GM13976 (cell line): ENCODE data around the gene SFT2D3.
A peak's percentile ranks its signal among the peaks of the same experiment; 100 is the strongest.

Source experiments
- DNase-seq: peaks from one replicate; pipeline ENCODE4 v3.0.0; 2012; ENCODE audit warnings: low spot score
- in situ Hi-C: fragments of 300-500 bp; cut with MboI; formaldehyde crosslinking; loops from one replicate; pipeline ENCODE4 v1.12.0; 2022; ENCODE audit warnings: low sequenced_read_pairs, mixed read lengths, inconsistent platforms; ENCODE audit not compliant: unreplicated experiment
- TF ChIP-seq, protein P1 (sequence below): IDR thresholded peaks from 2 replicates; pipeline ENCODE4 v1.5.1; 2012; ENCODE audit warnings: borderline replicate concordance, mild to moderate bottlenecking; ENCODE audit not compliant: insufficient read depth; ENCODE audit errors: extremely low read depth, missing control alignments, control extremely low read depth

SFT2D3 gene

GRCh38 chr2:127697482-127698180 is 3.7 kb upstream of the SFT2D3 start:
- in situ Hi-C loops: no loop called here
- no peak for DNase-seq
- TF ChIP-seq, protein P1, sequence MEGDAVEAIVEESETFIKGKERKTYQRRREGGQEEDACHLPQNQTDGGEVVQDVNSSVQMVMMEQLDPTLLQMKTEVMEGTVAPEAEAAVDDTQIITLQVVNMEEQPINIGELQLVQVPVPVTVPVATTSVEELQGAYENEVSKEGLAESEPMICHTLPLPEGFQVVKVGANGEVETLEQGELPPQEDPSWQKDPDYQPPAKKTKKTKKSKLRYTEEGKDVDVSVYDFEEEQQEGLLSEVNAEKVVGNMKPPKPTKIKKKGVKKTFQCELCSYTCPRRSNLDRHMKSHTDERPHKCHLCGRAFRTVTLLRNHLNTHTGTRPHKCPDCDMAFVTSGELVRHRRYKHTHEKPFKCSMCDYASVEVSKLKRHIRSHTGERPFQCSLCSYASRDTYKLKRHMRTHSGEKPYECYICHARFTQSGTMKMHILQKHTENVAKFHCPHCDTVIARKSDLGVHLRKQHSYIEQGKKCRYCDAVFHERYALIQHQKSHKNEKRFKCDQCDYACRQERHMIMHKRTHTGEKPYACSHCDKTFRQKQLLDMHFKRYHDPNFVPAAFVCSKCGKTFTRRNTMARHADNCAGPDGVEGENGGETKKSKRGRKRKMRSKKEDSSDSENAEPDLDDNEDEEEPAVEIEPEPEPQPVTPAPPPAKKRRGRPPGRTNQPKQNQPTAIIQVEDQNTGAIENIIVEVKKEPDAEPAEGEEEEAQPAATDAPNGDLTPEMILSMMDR: no peak

DNA sequence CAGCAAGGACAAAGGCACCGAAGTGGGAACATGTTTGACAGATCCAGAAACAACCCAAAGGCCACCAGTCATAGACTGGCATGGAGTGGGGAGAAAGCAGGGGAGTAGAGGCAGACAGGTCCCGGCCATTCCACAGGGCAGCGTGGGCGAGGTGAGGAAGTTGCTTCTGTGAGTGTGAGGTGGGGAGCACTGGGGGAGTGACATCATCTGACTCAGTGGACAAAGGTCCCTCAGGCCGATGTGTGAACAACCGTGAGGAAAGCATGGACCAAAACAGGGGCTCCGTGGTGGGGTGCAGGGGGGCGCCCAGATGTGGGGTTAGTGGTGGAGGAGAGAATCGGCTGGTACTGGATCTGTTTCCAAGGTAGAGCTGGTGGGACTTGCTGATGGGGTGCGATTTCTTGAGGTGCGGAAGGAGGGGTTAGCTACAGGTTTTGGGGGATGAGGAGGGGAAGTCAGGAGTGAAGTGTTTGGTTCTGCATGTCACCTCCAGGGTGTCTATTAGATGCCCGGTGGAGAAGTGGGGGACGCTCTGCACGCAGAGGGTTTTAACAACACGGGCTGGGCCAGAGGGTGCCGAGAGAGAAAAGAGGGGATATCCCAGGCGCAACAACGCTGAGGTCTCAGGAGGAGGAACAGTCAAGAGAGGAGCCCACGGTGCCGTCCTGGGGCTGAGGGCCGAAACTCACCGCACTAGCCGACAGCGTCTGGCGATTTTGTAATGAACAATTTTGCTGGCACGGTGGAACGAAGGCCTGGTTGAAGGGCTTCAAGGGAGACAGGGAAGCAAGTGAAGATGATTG is 2.5 kb upstream of the SFT2D3 start:
- TF ChIP-seq, protein P1: no peak
- in situ Hi-C loops: no loop called here
- DNase-seq: no peak

- in situ Hi-C loops: no loop called here
- TF ChIP-seq, protein P1: no peak
- DNase-seq: peak; percentile 84
These were observed 637 bp upstream of the SFT2D3 start for GRCh38 chr2:127700527-127701192.

- in situ Hi-C loops: no loop called here
- TF ChIP-seq, protein P1: no peak
- peak; percentile 81 for DNase-seq
These were observed 526 bp downstream of the SFT2D3 start for GRCh38 chr2:127701651-127702394.

DNA sequence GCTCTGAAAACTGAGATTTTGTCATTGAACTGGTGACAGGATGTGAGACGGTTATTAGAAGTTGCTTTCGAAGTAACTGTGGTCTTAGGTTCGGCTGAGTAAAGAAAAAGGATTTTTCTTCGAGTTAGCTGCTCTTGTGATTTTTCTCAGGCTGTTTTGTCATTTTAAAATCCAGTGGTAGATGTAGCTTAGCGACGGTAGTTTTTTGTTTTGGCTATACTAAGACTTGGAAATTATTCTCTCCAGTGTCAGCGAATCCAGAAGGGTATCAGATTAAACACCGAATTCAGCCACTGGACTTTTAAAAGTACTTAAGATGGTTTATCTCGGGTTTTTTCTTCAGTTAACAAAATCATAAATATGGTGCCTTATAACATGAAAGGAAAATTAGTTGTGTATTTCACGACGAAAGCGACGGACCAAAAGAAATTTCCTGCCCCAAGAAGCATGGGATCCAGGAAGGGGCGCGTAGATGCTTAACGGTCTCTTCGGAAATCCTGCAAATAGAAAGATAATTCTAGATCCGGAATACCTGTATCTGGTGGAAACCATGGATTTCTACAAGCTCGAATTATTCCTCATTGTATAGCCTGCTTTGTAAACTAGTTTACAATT is 1.2 kb downstream of the SFT2D3 start:
- in situ Hi-C loops: no loop called here
- no peak for DNase-seq

More for the DNA sequence above, 1.2 kb downstream of the SFT2D3 start:
- TF ChIP-seq, protein P1: no peak
